Stimulated activated CD8-positive, alpha-beta memory T cell treated with anti-CD3 and anti-CD28 coated beads, Interleukin-12 subunit alpha, Interleukin-12 subunit beta, amount 100 ng/mL, for 24 hours (primary cell): ENCODE data around the gene LRBA.

Experiments
- DNase-seq: peaks from one replicate; pipeline ENCODE4 v3.0.0-alpha.2; 2020; ENCODE audit errors: extremely low read depth

The LRBA gene

DNA sequence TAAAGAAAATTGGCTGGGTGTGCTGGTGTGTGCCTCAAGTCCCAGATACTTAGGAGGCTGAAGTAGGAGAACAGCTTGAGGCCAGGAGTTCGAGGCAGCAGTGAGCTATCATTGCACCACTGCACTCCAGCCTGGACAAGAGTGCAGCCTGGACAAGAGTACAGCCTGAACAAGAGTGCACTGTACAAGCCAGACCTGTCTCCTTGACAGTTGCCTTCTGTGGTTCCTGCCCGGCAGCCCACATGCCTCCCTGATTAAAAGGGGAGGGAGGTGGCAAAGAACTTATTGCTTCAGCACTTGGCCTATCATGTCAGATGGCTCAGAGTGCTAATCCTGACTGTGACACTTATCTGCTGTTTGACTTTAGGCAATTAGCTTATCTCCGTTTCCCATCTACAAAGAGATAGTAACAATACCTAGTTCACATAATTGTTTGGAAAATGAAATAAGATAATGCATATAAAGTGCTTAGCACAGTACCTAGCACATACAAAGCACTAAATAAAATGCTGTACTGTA is 687.8 kb downstream of the LRBA start:
- no peak for DNase-seq

DNA sequence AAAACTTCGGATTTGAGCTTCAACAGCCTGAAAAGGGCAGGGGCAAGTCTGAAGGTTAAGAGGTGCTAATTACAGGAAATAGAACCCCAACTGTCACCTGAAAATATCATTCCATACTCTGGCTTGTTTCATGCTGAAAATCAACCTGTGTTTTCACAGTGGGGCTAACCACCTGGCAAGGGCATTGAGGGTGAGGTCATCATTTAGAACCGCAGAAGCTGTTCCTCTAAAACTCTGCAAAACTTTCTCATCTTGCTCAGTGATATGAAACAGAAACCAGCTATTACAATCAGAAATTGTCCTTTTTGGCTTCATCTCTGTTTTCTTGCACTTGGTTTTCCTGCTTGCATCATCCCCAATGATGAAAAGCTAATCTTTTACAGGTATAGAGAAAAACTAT is 689.2 kb downstream of the LRBA start:
- no peak for DNase-seq

DNA sequence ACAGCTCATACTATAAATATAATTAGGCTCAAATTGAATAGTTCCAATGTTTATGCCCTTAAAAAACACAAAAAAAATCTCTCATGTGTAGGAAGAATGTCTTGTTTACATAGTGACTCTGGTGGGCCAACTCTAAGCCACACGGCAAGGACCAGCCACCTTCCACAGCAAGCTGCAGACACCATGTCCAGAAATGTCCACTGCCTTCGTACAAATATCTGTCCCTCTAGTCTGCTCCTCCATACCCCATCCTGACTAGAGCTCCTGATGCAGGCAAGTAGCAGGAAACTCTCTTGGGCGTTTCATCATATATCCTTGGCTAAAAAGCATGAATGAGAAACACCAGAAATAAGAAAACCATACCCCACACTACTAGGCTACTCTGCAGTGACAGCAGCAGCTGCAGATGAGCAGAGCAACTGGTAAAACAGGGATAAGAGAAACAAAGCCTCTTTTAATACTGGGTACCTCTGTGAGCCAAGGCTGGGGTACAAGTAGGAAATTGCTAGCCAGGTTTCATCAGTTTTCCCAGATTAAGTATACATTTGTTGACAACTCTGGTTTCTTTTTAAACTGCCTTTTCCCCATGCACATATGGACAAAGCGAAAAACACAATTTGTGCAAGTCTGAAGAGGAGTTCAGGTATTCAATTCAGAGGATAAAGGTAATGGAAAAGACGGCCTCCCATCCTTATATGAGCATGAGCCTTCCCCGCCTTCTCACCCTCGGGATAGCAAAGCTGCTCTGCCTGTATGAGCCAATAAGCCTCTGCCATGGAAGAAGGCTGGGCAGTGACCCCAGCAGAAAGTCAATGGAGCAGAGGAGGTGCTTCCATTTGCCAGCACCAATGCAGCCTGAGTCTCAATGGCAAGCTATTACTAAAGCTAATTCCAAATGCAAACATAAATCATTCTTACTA is 691.4 kb downstream of the LRBA start:
- no peak for DNase-seq

DNA sequence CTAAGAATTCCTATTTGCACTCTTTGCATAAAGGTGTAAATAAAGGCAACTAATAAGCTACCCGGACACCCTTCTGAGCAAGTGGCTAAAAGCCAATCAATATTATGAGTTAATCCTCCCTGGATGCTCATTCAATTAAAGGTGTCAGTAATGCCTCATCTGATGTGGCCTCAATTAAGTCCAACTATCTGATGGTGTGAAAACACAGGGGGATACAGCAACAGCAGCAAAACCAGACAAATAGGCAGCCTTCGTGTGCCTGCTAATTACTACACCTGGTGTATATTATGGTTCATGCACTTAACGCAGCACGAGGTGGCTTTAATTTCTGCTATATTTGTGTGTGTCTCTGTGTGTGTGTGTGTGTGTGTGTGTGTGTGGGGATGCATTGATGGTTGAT is 692.4 kb downstream of the LRBA start:
- DNase-seq = no peak

DNA sequence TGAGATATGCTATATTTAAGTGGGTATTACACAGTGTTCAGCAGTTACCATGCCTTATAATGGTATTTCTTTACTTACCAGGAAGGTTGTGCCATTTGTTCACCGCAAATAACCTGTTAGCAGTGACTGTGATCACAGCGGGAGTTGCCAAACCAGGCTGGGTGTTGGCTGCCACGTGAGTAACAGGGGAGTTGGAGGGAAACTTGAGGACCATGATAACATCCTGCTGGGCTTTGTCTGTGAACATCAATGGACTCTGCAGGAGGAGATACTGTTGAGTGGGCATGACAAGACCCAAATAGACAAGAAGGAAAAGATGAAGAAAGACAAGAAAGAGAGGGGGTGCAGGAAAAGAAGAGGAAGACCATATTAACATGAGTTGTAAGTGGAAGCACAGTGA is 694.0 kb downstream of the LRBA start:
- no peak for DNase-seq

DNA sequence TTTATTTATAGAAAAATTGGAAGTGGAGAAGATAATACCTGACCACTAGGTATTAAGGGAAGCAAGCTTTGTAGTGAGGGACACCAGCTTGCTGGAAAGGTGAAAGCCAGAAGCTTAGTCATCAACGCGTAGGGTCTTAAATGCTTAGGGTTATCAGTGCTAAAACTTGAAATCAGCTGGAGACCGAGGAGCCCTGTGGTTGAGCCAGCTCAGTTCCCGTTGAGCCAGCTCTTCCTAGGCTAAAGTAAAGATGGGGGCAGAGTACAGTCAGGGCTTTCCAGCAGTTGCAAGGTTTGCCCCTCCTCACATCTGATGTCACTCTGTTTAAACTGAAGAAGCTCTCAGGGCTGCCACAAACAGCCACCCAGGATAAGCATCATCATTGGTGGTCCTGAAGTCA is 696.1 kb downstream of the LRBA start:
- DNase-seq = no peak

DNA sequence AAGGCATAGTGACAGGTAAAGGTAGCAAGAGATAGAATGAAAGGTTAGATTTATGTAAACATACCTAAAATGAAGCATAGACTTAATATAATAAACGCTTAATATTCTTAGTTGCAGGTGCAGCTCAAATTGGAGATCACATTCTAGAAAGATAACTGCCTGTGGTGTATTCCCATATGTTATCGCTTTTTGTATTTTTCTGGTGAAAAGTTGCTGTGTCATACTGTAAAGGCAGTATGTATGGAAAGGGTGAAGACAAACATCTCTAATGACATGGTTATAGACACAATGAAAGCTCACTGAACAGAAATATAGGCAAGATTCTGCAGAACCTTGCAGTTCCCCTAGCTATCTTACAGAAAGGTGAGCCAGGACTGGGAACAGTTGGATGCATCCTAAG is 696.6 kb downstream of the LRBA start:
- DNase-seq = no peak

DNA sequence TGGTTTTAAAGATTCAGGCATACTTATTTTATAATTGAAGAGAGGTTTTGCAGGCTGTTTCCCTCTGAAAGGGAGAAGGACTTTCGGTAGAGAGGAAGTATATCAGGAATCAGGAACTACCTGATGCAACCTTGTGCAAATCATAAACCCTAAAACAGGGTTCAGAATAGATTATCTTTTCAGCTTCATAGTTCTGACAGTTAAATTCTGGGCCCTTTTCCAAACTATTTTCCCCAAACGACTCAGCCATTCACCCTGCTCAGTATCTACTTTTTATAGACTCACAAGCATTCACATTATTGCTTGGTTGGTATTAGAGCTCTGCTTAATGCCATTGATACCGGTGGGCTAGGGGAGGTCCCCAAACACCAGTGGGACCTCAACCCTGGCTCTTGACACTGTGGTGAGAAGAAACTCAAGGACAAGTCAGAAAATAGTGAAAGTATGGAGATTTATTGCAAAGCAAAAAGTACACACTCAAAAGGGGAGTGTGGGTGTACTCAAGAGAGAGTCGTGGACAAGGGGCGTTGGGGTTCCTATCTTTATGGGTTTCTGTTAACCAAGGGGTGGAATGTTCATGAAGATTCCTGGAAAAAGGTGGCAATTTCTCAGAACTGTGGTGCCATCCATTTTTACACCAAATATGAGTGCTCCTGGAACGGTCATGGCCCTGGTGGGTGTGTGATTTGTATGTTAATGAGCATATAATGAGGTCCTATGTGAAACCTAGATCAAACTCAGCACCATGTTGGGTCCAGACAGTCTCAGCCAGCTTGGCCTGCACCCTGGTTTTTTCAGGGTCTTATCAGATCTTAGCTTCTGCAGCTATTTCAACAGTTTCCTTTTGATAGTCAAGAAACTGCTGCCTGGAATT is 698.5 kb downstream of the LRBA start:
- DNase-seq = no peak

DNA sequence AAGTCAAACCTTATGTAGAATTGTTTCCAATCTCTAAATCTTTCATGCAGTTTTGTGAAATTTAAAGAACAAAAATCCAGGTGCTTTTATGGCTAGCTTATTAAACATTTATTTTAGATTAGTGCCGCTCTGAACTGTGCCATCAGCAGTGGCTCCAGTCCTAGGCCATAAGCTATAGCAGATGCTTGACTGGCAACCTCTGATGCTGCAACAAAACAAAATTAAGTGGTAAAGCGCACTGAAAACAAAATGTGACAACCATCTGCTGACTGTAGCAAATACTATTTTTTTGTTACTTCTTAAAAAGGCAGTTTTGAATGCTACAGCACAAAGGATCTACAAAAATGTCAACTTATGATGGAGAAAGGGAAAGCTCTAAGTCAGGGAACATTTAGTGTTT is 699.4 kb downstream of the LRBA start:
- no peak for DNase-seq

DNA sequence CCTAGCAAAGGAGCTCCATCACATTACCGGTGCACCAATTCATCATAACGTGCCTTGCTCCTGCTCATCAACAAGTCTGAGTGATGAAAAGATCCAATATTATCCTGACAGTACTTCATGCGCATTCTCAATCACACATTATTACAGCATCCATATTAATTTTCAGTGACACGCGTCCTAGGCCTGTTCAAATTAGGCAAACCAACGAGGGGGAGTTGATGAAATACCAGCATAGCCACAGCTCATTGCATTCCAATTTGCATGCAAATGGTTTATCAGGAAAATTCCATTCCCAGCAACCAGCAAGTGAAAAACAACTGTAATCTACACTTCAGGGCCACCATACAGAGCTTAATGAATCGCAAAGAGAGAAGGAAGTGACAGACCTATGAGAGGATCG is 699.9 kb downstream of the LRBA start:
- DNase-seq = no peak

DNA sequence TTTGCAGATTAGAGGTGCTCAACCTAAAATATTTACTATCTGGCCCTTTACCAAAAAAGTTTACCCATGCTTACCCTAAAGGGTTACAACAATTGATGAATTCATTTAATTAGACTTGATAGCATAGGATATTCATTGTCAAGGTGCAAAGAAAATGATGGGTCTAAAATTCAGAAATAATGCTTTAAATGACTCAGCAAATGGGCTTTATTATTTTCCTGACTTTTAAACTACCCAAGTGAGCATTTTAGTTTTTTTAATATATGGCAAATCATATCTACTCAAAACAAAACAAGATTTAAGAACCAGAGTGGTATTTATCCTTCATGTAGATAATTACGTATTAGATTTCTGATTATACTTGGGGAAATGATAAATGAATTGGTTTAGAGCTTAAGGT is 701.1 kb downstream of the LRBA start:
- no peak for DNase-seq

DNA sequence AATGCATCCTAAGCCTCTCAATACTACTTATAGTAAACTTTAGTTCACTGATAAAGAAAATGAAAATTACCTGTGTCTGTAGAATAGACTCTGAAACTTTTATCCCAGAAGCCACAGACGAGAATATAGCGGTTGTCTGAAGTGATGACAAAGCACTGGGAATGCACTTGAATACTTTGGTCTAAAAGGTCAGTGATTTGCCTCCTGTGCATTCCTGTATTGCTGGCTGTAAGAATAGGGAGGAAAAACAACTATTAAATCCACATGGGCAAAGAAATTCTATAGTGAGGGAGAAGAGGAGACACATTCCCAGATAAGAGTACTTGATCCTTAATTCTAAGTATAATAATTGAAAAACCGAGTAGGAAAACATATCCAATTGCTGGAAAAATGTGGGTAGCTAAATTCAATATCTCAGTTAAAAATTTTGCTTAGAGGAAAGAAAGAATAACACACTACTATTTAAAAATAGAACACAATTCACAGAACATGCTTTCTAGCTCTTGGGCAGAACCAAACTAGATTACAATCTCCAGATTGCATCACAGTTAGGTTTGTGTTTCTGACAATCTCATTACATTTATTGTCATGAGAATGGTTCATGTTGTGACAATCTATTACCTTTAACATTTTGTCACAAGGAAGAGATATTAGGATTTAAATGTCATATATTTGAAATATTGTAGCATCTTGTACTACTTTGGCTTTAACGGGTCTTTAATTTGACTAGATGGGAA is 704.8 kb downstream of the LRBA start:
- no peak for DNase-seq

DNA sequence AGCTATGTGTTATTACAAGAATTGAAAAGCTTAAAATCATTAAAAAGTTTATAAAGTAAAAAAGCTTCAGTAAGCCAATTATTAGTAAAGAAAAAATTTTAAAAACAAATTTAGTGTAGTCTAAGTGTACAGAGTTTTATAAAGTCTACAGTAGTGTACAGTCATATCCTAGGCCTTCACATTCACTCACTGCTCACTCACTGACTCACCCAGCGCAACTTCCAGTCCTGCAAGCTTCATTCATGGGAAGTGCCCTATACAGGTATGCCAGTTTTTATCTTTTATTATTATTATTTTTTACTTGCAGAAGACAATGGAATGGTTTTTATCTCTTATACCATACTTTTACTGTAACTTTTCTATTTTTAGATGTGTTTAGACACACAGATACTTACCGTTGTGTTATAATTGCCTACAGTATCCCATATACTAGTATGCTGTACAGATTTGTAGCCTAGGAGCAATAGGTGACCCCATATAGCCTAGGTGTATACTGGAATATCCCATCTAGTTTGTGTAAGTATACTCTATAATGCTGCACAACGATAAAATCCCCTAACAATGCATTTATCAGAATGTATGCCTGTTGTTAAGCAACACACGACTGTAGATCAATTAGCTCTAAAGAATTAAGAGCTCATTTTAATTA is 706.1 kb downstream of the LRBA start:
- DNase-seq = no peak

DNA sequence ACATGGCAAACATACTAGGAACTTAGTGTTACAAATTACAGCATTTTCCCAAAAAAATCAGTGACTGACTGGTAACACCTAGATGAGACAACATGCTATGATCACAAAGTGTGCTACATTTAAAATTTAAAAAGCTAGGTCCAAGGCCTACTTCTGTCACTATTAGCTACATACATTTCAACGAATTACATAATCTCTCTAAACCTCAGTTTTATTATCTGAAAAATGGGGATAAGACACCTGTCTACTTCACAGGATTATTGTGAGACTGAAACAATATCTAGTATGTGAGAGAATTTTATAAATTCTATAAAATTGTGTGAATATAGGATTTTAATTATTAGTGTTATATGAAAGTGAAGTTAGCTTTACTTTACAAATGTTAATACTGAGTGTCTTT is 708.4 kb downstream of the LRBA start:
- DNase-seq = no peak

DNA sequence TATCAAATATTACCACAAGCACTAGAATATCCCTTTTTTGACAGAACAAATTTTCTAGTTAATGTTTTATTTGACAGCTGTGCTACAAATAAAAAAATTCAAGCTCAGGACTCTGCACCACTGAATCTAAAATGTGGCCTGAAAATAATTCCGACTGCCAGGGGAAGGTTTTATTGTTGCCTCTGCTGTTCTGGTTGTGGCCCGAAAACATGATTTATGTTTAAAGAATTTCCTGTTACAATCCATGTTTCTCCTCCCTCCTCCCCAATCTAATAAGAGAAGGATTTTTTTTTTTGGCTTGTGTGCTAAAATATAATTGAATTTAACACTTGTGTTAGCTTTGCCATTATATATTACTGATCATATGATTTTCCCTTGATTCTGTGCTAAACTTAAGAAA is 709.1 kb downstream of the LRBA start:
- no peak for DNase-seq

DNA sequence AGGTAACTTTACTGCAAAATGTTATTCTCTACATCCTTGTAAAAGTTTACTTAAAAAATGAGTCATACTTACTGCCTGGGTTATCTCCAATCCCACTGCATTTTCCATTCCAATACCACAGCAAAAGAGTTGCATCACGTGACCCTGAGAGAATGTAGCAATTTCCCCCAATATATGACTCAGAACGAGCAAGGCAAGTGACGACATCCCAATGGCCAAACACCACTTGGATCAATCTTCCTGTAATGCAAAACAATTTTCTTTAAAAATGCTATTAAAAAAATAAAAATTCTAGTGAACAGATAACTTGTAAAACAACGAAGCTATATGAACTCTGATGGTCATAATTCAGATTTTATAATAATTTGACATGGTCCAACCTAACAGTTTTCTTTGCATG is 712.5 kb downstream of the LRBA start:
- no peak for DNase-seq

DNA sequence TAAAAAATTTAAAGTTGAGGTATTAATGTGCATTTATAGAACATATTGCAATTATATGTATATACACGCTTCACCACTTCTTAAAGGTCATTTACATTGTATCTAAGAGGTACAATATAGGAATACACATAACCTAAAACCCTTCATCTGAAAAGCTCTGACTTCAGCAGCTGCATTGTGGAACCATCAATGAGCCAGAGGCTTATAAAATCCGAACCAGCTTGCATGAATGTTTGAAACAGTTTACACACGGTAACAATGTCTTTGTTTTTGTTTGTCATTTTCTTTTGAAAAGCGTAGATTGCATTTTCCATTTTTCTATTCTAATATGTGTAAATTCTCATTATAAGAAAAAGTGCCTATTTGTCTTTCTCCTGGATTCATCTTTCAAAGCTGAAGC is 715.3 kb downstream of the LRBA start:
- no peak for DNase-seq

DNA sequence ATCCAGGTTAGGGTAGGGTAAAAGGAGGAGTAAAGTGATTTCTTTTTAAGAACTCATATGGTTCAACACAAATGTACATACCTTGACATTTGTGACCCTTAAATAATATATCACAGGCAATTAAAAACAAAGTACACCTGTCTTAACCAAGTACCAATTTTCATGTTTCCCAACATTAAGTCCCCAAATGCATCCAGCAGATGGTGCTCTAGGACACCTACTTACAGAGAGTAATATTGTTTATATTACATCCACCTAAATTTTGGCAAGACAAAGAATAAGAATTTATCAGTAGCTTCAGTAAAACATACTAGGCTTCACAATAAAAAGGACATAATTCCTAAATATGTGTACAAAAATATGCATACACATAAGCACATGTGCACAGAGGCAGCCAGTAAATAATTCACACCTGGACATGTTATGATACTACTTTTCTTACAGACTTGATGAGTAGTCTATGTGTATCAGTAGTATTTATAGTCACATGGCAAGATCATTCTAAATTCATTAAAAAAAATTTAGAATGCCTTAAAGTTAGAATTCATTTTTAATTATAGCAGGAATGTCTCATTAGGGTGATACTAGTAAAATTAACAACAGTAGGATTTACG is 717.1 kb downstream of the LRBA start:
- no peak for DNase-seq

DNA sequence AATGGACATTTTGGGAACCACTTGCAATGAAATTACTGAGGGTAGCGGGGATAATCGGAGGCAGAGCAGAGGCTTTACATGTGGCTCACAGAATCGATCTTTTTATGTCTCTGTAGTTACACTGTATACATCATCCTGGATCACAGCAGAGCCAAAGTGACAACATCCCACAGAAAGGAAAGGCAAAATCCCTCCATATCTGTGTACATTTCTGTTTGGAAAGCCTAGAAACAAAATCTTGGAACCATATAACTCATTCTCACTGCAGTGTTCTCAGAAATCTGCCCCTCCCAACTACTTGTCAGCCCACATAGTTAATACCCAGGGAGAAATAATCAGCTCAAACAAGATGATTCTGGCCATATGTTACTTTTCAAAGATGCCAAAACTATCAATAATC is 725.2 kb downstream of the LRBA start:
- no peak for DNase-seq

DNA sequence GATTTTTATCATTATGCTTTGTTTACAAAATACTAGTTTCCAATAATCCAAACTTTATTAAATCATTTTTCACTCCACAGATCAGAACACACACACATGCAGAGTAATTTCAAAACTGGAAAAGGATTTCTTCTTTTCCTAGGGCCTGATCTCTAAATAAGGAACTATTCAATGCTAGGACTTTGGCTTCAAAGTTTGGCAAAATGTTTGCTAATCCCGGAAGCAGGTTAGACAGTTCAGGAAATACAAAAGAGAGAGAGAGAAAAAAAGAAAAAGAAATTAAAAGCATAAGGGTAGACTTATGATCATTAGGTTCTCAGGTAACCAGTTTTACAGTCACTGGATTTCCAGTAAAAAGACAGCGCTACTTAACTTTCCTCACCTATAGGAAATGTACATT is 725.9 kb downstream of the LRBA start:
- no peak for DNase-seq

DNA sequence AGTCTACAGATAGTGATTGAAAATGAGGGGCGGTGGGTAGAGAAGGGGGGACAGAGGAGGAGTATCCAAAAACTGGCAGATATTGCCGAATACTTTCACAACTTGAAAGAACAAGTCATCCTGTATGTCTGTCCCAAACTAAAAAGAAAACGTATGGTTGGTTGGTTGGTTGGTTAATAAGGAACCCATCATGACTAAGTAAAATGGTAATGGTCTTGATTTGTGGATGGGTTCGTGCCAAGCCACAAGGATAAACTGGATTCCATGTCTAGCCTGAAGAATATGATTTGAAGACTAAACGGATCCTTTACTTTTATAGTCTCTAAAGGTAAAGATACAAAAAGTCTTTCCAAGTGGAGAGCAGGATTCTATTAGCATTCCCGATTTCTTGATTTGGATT is 728.4 kb downstream of the LRBA start:
- DNase-seq = no peak
